ENCODE data around the gene ZBTB6.
"Not testable (repeated sequence)": the region's sequence is repeated elsewhere in the genome, so short reads cannot be mapped to it uniquely, and the experiment has no call there.

The ZBTB6 gene

GRCh38 chr9:122929796-122930354, 16.8 kb upstream of the ZBTB6 start:
- no peak for DNase-seq (ENCODE audit: low spot score)

- no peak for DNase-seq (ENCODE audit: low spot score)
Measured at GRCh38 chr9:122923947-122924346, 10.8 kb upstream of the ZBTB6 start.

- no peak for DNase-seq (ENCODE audit: low spot score)
Measured at GRCh38 chr9:122922713-122923112, 9.6 kb upstream of the ZBTB6 start.

GRCh38 chr9:122918310-122918709, 5.2 kb upstream of the ZBTB6 start:
- no peak for DNase-seq (ENCODE audit: low spot score)

GRCh38 chr9:122912671-122912963, 506 bp downstream of the ZBTB6 start:
- no peak for DNase-seq (ENCODE audit: low spot score)

- not testable (repeated sequence) for DNase-seq (ENCODE audit: low spot score)
Measured at GRCh38 chr9:122906122-122906521, 7.0 kb downstream of the ZBTB6 start.

- peak; percentile 100 for DNase-seq (ENCODE audit: low spot score)
Measured at GRCh38 chr9:122904823-122905710, 8.1 kb downstream of the ZBTB6 start, which contains the start of gene RC3H2. TSS of gene RC3H2 (minus strand) at chr9:122905359. CDS start at chr9:122897509, 7,850 bp downstream.

GRCh38 chr9:122904466-122904822, 8.7 kb downstream of the ZBTB6 start:
- peak; percentile 55 for DNase-seq (ENCODE audit: low spot score)

GRCh38 chr9:122900791-122901190, 12.3 kb downstream of the ZBTB6 start:
- no peak for DNase-seq (ENCODE audit: low spot score)

GRCh38 chr9:122897969-122898368, 15.2 kb downstream of the ZBTB6 start:
- DNase-seq (ENCODE audit: low spot score) = no peak

GRCh38 chr9:122888480-122888879, 24.6 kb downstream of the ZBTB6 start:
- DNase-seq (ENCODE audit: low spot score) = no peak

- no peak for DNase-seq (ENCODE audit: low spot score)
Measured at GRCh38 chr9:122883125-122883524, 30.0 kb downstream of the ZBTB6 start.

- DNase-seq (ENCODE audit: low spot score) = no peak
Measured at GRCh38 chr9:122879443-122879842, 33.7 kb downstream of the ZBTB6 start.

GRCh38 chr9:122875523-122875922, 37.6 kb downstream of the ZBTB6 start:
- DNase-seq (ENCODE audit: low spot score) = no peak

- DNase-seq (ENCODE audit: low spot score) = not testable (repeated sequence)
Measured at GRCh38 chr9:122867276-122867675, 45.8 kb downstream of the ZBTB6 start.

- DNase-seq (ENCODE audit: low spot score) = no peak
Measured at GRCh38 chr9:122866079-122866478, 47.0 kb downstream of the ZBTB6 start.

GRCh38 chr9:122865300-122865699, 47.8 kb downstream of the ZBTB6 start:
- no peak for DNase-seq (ENCODE audit: low spot score)

- DNase-seq (ENCODE audit: low spot score) = no peak
Measured at GRCh38 chr9:122863407-122863806, 49.7 kb downstream of the ZBTB6 start.

GRCh38 chr9:122860319-122861142, 52.6 kb downstream of the ZBTB6 start:
- no peak for DNase-seq (ENCODE audit: low spot score)
